ENCODE results near the gene DHX36.

DHX36 gene

DNA sequence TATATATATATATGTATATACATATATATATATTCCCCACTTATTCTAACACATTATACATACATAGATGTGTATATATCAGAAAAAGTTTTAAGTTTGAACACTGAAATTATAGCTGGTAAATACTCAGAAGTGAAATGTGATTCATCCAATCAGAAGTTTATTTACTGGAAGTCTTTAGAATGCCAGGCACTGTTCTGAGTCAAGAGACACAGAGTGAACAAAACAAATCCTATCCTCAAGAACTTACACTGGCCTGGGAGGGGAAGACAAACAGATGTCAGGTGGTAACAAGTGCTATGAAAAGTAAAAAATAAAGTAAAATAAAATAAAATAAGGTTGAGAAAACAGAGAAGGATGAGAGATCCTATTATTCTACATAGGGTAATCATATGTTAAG is 13.4 kb downstream of the DHX36 start:
- TF ChIP-seq SIN3A (IDR thresholded peaks at IDR 0.05; ENCODE audit: borderline replicate concordance, insufficient read depth, low read length): no peak
- TF ChIP-seq TAF1 (IDR thresholded peaks at IDR 0.05; ENCODE audit: borderline replicate concordance, insufficient read depth, low read length): no peak
- no peak for TF ChIP-seq FOXP2 (optimal IDR thresholded peaks at IDR 0.05; ENCODE audit: borderline replicate concordance, extremely low read depth, extremely low read length, insufficient read depth)
- no peak for TF ChIP-seq POLR2AphosphoS5 (IDR thresholded peaks at IDR 0.05; ENCODE audit: low read depth, low read length)
- TF ChIP-seq, protein P1, sequence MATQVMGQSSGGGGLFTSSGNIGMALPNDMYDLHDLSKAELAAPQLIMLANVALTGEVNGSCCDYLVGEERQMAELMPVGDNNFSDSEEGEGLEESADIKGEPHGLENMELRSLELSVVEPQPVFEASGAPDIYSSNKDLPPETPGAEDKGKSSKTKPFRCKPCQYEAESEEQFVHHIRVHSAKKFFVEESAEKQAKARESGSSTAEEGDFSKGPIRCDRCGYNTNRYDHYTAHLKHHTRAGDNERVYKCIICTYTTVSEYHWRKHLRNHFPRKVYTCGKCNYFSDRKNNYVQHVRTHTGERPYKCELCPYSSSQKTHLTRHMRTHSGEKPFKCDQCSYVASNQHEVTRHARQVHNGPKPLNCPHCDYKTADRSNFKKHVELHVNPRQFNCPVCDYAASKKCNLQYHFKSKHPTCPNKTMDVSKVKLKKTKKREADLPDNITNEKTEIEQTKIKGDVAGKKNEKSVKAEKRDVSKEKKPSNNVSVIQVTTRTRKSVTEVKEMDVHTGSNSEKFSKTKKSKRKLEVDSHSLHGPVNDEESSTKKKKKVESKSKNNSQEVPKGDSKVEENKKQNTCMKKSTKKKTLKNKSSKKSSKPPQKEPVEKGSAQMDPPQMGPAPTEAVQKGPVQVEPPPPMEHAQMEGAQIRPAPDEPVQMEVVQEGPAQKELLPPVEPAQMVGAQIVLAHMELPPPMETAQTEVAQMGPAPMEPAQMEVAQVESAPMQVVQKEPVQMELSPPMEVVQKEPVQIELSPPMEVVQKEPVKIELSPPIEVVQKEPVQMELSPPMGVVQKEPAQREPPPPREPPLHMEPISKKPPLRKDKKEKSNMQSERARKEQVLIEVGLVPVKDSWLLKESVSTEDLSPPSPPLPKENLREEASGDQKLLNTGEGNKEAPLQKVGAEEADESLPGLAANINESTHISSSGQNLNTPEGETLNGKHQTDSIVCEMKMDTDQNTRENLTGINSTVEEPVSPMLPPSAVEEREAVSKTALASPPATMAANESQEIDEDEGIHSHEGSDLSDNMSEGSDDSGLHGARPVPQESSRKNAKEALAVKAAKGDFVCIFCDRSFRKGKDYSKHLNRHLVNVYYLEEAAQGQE (IDR thresholded peaks at IDR 0.05; ENCODE audit: insufficient read depth in 1 of 2, low read depth in 2 of 2, low read length in 2 of 2): no peak

DNA sequence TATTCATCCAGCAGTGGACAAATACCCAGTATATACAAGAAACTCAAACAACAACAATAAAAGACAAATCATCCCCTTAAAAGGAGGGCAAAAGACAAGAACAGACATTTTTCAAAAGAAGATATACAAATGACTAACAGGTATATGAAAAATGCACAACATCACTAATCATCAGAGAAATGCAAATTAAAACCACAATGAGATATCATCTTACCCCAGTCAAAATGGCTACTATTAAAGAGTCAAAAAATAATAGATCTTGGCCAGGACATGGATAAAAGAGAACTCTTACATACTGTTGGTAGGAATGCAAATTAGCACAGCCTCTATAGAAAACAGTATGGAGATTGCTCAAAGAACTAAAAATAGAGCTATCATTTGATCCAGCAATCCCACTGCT is 16.9 kb downstream of the DHX36 start:
- TF ChIP-seq, protein P1 (IDR thresholded peaks at IDR 0.05; ENCODE audit: insufficient read depth in 1 of 2, low read depth in 2 of 2, low read length in 2 of 2): no peak
- no peak for TF ChIP-seq TAF1 (IDR thresholded peaks at IDR 0.05; ENCODE audit: borderline replicate concordance, insufficient read depth, low read length)
- no peak for TF ChIP-seq SIN3A (IDR thresholded peaks at IDR 0.05; ENCODE audit: borderline replicate concordance, insufficient read depth, low read length)
- no peak for TF ChIP-seq FOXP2 (optimal IDR thresholded peaks at IDR 0.05; ENCODE audit: borderline replicate concordance, extremely low read depth, extremely low read length, insufficient read depth)
- TF ChIP-seq POLR2AphosphoS5 (IDR thresholded peaks at IDR 0.05; ENCODE audit: low read depth, low read length): no peak

DNA sequence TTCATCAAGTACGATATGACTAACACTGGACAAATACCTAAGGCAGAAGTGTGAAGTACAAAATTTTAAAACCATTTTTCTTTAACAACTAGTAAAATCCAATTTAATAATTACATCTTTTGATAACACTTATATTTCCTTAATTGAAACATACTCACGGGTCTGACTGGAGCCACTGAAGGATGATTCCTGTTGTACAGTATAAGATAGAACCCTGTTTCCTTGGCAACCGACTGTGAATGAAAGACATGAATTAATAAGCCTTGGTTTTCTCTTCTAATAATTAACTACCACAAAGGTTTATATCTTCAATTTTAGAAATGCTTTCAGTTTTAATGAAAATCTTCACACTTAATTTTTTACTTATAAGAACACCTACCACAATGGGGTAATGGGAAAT is 19.4 kb downstream of the DHX36 start:
- no peak for TF ChIP-seq POLR2AphosphoS5 (IDR thresholded peaks at IDR 0.05; ENCODE audit: low read depth, low read length)
- TF ChIP-seq FOXP2 (optimal IDR thresholded peaks at IDR 0.05; ENCODE audit: borderline replicate concordance, extremely low read depth, extremely low read length, insufficient read depth): no peak
- TF ChIP-seq TAF1 (IDR thresholded peaks at IDR 0.05; ENCODE audit: borderline replicate concordance, insufficient read depth, low read length): no peak
- TF ChIP-seq, protein P1 (IDR thresholded peaks at IDR 0.05; ENCODE audit: insufficient read depth in 1 of 2, low read depth in 2 of 2, low read length in 2 of 2): no peak
- no peak for TF ChIP-seq SIN3A (IDR thresholded peaks at IDR 0.05; ENCODE audit: borderline replicate concordance, insufficient read depth, low read length)

DNA sequence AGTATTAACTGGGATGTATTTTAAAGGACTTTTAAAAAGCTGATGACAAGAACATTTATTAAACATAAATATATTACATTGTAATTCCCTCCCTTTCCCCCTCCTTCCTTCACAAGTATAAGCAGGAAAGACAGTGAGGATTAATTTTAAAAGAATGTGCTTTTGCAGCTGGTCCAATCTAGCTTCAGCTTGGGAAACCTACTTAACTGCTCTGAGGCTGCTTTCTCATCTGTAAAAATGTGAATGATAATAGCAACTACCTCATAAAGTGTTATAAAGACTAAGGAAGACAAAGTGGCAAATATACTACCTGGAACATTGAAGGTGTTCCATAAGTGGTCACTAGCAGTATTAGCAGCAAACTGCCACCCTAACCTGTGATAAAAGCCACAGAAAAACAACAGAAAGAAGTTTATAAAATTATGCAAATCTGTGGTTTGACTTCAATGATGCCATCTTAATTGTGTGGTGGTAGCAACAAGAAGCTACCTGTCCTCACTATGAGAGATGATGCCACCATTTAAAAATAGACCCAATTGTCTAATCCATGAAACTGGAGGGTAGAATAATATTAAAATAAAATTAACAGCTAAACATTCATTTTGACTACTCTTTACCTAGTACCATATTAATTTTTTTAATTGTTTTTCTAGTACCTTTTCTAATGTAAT is 20.0 kb downstream of the DHX36 start:
- TF ChIP-seq FOXP2 (optimal IDR thresholded peaks at IDR 0.05; ENCODE audit: borderline replicate concordance, extremely low read depth, extremely low read length, insufficient read depth): no peak
- no peak for TF ChIP-seq POLR2AphosphoS5 (IDR thresholded peaks at IDR 0.05; ENCODE audit: low read depth, low read length)
- no peak for TF ChIP-seq SIN3A (IDR thresholded peaks at IDR 0.05; ENCODE audit: borderline replicate concordance, insufficient read depth, low read length)
- TF ChIP-seq, protein P1 (IDR thresholded peaks at IDR 0.05; ENCODE audit: insufficient read depth in 1 of 2, low read depth in 2 of 2, low read length in 2 of 2): no peak
- no peak for TF ChIP-seq TAF1 (IDR thresholded peaks at IDR 0.05; ENCODE audit: borderline replicate concordance, insufficient read depth, low read length)
